K562 (cell line): Measurements from ENCODE around the gene MYG1. TPM values are rescaled to one million over a fixed set of nuclear protein-coding genes. Genes with fewer than 3 reads are reported as not detected.
A peak's percentile ranks its signal among the peaks of the same experiment; 100 is the strongest.

Experiments used
- ATAC-seq: fragments of 200-7000 bp; cut with Tn5 transposase; 3 replicates; pipeline ENCODE4 v1.9.1; 2020; ENCODE audit warnings: moderate library complexity
- BruUV-seq: library from RNA; stranded (reverse); fragments of 400-500 nt; replicated peaks from 2 replicates; lab custom pipeline; 2021; lab: Mats Ljungman, UMichigan
- CTCF ChIA-PET: fragments of 300-600 bp; formaldehyde crosslinking; extraction: SDS; loops from one replicate; lab custom pipeline; 2021; ENCODE audit warnings: low intra/inter-chr PET ratio; lab: Yijun Ruan, JAX
- POLR2A ChIA-PET: fragments of 300-600, 350-650 bp; sonication (Branson Sonifier 250); formaldehyde crosslinking; extraction: SDS; loops from one replicate; lab custom pipeline; 2021; ENCODE audit warnings: antibody characterized with exemption, inconsistent platforms; lab: Yijun Ruan, JAX
- DNase-seq, 4 experiments: peaks; one replicate each; pipeline versions ENCODE4 v3.0.0 to v3.0.0-alpha.2; 2011 to 2018; ENCODE audit warnings: low spot score in 3 of 4, mixed read lengths in 3 of 4; ENCODE audit errors: extremely low read depth in 1 of 4
- FAIRE-seq: peaks from 2 replicates; lab custom pipeline; 2011; peaks lifted over from hg19 to GRCh38; lab: Jason Lieb, UNC
- H2AFZ ChIP-seq: 2 replicates; pipeline ENCODE4 v1.6.0; 2011; ENCODE audit warnings: low read depth, low read length, control low read depth, inconsistent platforms
- H3K27ac ChIP-seq: fragments of 200-600 bp; 3 replicates; pipeline ENCODE4 v1.8.0; 2011; ENCODE audit warnings: low read depth, mild to moderate bottlenecking, control low read depth, inconsistent platforms, low read length, moderate library complexity, mixed read lengths; ENCODE audit errors: extremely low read depth
- H3K27me3 ChIP-seq, 2 experiments: fragments of 300-600 bp in 1 of 2; 2 replicates in 1 of 2; 3 replicates in 1 of 2; pipeline versions ENCODE4 v1.6.0 to v1.8.0; 2011; ENCODE audit warnings: inconsistent platforms in 2 of 2, low read length in 2 of 2, mild to moderate bottlenecking in 1 of 2, mixed read lengths in 1 of 2, moderate library complexity in 1 of 2; ENCODE audit not compliant: control insufficient read depth in 2 of 2, insufficient read depth in 2 of 2
- H3K36me3 ChIP-seq: fragments of 300-600 bp; 3 replicates; pipeline ENCODE4 v1.8.0; 2011; ENCODE audit warnings: mild to moderate bottlenecking, low read length, inconsistent platforms; ENCODE audit not compliant: control insufficient read depth, insufficient read depth
- H3K4me1 ChIP-seq, 2 experiments: fragments of 200-600 bp in 1 of 2; replicated peaks in 1 of 2; 2 replicates in 1 of 2; 3 replicates in 1 of 2; pipeline versions ENCODE4 v1.5.1 to v1.8.0; 2011; ENCODE audit warnings: inconsistent platforms in 2 of 2, low read length in 2 of 2, mild to moderate bottlenecking in 1 of 2, mixed read lengths in 1 of 2, moderate library complexity in 1 of 2; ENCODE audit not compliant: control insufficient read depth in 2 of 2, insufficient read depth in 2 of 2
- H3K4me2 ChIP-seq: 2 replicates; pipeline ENCODE4 v1.6.1; 2011; ENCODE audit warnings: low read length, control low read depth, inconsistent platforms, mixed read lengths; ENCODE audit not compliant: insufficient read depth
- H3K4me3 ChIP-seq: fragments of 200-600 bp; sonication (generic), shearing (Covaris generic); 2 replicates; pipeline ENCODE4 v1.5.1; 2016; ENCODE audit warnings: control low read depth, inconsistent platforms
- H3K79me2 ChIP-seq: fragments of 200-600 bp; 3 replicates; pipeline ENCODE4 v1.8.0; 2011; ENCODE audit warnings: low read length, inconsistent platforms; ENCODE audit not compliant: control insufficient read depth, insufficient read depth
- H3K9ac ChIP-seq, 2 experiments: 2 replicates each; pipeline versions ENCODE4 v1.6.0 to v1.6.1; 2011; ENCODE audit warnings: low read depth in 2 of 2, low read length in 2 of 2, control low read depth in 1 of 2, inconsistent platforms in 1 of 2, mild to moderate bottlenecking in 1 of 2, mixed read lengths in 1 of 2; ENCODE audit not compliant: insufficient read depth in 1 of 2
- H3K9me1 ChIP-seq: one replicate; pipeline ENCODE4 v1.6.0; 2011; ENCODE audit warnings: inconsistent platforms, mild to moderate bottlenecking, low read length, moderate library complexity; ENCODE audit not compliant: control insufficient read depth, insufficient read depth
- H3K9me3 ChIP-seq: replicated peaks from 2 replicates; pipeline ENCODE4 v1.5.1; 2011; ENCODE audit warnings: low read depth, low read length, inconsistent platforms; ENCODE audit not compliant: control insufficient read depth, insufficient read depth
- H4K20me1 ChIP-seq: replicated peaks from 2 replicates; pipeline ENCODE4 v1.6.1; 2011; ENCODE audit warnings: low read length, inconsistent platforms, mixed read lengths; ENCODE audit not compliant: control insufficient read depth, insufficient read depth
- BCOR ChIP-seq: fragments of 450-650 bp; IDR thresholded peaks from 2 replicates; pipeline ENCODE4 v1.6.1; 2016
- BRCA1 ChIP-seq, 2 experiments: fragments of 450-650 bp in 1 of 2; sonication (generic) in 1 of 2; formaldehyde crosslinking in 1 of 2; IDR thresholded peaks; 2 replicates each; pipeline versions ENCODE4 v1.5.0 to v1.6.1; 2017 to 2020; ENCODE audit warnings: mild to moderate bottlenecking in 1 of 2, missing genetic modification reagents in 1 of 2
- CC2D1A ChIP-seq: fragments of 450-650 bp; IDR thresholded peaks from 2 replicates; pipeline ENCODE4 v1.6.1; 2017; ENCODE audit warnings: mild to moderate bottlenecking
- CHD2 ChIP-seq: IDR thresholded peaks from 2 replicates; pipeline ENCODE4 v1.6.1; 2011; ENCODE audit warnings: low read depth, low read length
- EGR1 ChIP-seq: fragments of 450-650 bp; conservative IDR thresholded peaks from 2 replicates; pipeline ENCODE4 v1.6.1; 2017; ENCODE audit warnings: mild to moderate bottlenecking
- ELF1 ChIP-seq: fragments of 200-800 bp; sonication (Bioruptor generic); IDR thresholded peaks from 2 replicates; pipeline ENCODE4 v1.6.1; 2016; ENCODE audit warnings: missing genetic modification characterization, missing compliant biosample characterization
- FOXP1 ChIP-seq: sonication (generic); formaldehyde crosslinking; IDR thresholded peaks from 2 replicates; pipeline ENCODE4 v1.8.0; 2022; ENCODE audit warnings: mild to moderate bottlenecking, missing genetic modification reagents
- GTF2E2 ChIP-seq: fragments of 200-800 bp; sonication (Bioruptor generic); IDR thresholded peaks from 2 replicates; pipeline ENCODE4 v1.6.1; 2016; ENCODE audit warnings: missing genetic modification characterization, missing compliant biosample characterization
- HCFC1 ChIP-seq: IDR thresholded peaks from 2 replicates; pipeline ENCODE4 v1.6.1; 2012; ENCODE audit warnings: low read depth, low read length, improper control_type of control experiment
- HNRNPL ChIP-seq: fragments of 200-400 bp; formaldehyde crosslinking; IDR thresholded peaks from 2 replicates; pipeline ENCODE4 v1.6.1; 2017; ENCODE audit warnings: low read depth, mild to moderate bottlenecking, low read length
- IFI16 ChIP-seq: fragments of 250-450 bp; sonication (Bioruptor Pico); IDR thresholded peaks from 2 replicates; pipeline ENCODE4 v2.1.2; 2022; ENCODE audit warnings: mild to moderate bottlenecking, inconsistent platforms
- MECOM ChIP-seq: fragments of 250-450 bp; sonication (Bioruptor Pico); IDR thresholded peaks from 2 replicates; pipeline ENCODE4 v1.8.0; 2022; ENCODE audit warnings: inconsistent platforms
- PHF21A ChIP-seq: fragments of 450-650 bp; IDR thresholded peaks from 2 replicates; pipeline ENCODE4 v1.6.1; 2017; ENCODE audit warnings: low read depth, borderline replicate concordance
- PURB ChIP-seq: sonication (generic); formaldehyde crosslinking; IDR thresholded peaks from 2 replicates; pipeline ENCODE4 v1.9.0; 2021; ENCODE audit warnings: low read depth, mild to moderate bottlenecking, missing genetic modification reagents
- STAG1 ChIP-seq: sonication (generic); formaldehyde crosslinking; IDR thresholded peaks from 2 replicates; pipeline ENCODE4 v1.5.0; 2020; ENCODE audit warnings: missing genetic modification reagents, borderline replicate concordance
- ZFPM2 ChIP-seq: fragments of 250-450 bp; sonication (Bioruptor Pico); IDR thresholded peaks from 2 replicates; pipeline ENCODE4 v1.5.1; 2022; ENCODE audit warnings: mild to moderate bottlenecking
- ZNF584 ChIP-seq: fragments of 200-800 bp; sonication (Bioruptor generic); IDR thresholded peaks from 2 replicates; pipeline ENCODE4 v1.6.1; 2016; ENCODE audit warnings: low read depth, mild to moderate bottlenecking, missing genetic modification characterization, missing compliant biosample characterization
- ZNF740 ChIP-seq, 3 experiments: fragments of 200-800 bp in 1 of 3; sonication (Bioruptor generic) in 1 of 3; sonication (generic) in 1 of 3; formaldehyde crosslinking in 1 of 3; IDR thresholded peaks; 2 replicates each; pipeline versions ENCODE4 v1.6.1 to v1.8.0; 2016 to 2022; ENCODE audit warnings: mild to moderate bottlenecking in 2 of 3, missing compliant biosample characterization in 2 of 3, missing genetic modification characterization in 2 of 3, missing genetic modification reagents in 1 of 3
- ZNF764 ChIP-seq: fragments of 250-450 bp; sonication (Bioruptor Pico); IDR thresholded peaks from 2 replicates; pipeline ENCODE4 v1.4.0; 2020; ENCODE audit warnings: low read depth, mild to moderate bottlenecking, moderate library complexity
- ZNF766 ChIP-seq: fragments of 200-800 bp; sonication (Bioruptor generic); conservative IDR thresholded peaks from 2 replicates; pipeline ENCODE4 v1.6.1; 2016; ENCODE audit warnings: missing genetic modification characterization, missing compliant biosample characterization
- WGBS: fragments of 100-300 bp; shearing (Covaris generic); methylation state at CpG from one replicate; pipeline ENCODE4 v1.1.6; 2016; ENCODE audit warnings: low coverage, mixed read lengths; ENCODE audit not compliant: insufficient coverage; ENCODE audit errors: missing lambda C conversion rate; 5-methylcytosine and 5-hydroxymethylcytosine counted together
- in situ Hi-C: fragments of 300-500 bp; cut with MboI; formaldehyde crosslinking; loops from 4 replicates; pipeline ENCODE4 v1.15.0; 2018; ENCODE audit warnings: inconsistent platforms, mixed read lengths
- intact Hi-C: fragments of 100-400 bp; cut with micrococcal nuclease; formaldehyde crosslinking; loops from 2 replicates; pipeline ENCODE4 v1.14.2; 2022
- polyA plus RNA-seq, 8 experiments: library from polyadenylated mRNA; depleted of rRNA in 4 of 8; stranded (reverse) in 5 of 8; unstranded in 3 of 8; fragments of >200 nt; fragmentation: Nextera tagmentation in 2 of 8; fragmentation: Illumina TruSeq in 1 of 8; extraction: Ambion mirVana in 2 of 8; extraction: Trizol in 1 of 8; gene quantifications; 2 replicates each; pipeline versions ENCODE4 v1.2.1 to v1.2.3, GENCODE V29; 2011 to 2014; ENCODE audit warnings: inconsistent platforms in 1 of 8, missing spikeins in 1 of 8
- total RNA-seq, 7 experiments: library from RNA; depleted of rRNA in 6 of 7; stranded (reverse); fragments of >200 nt in 6 of 7; fragmentation: Illumina TruSeq in 2 of 7; extraction: Trizol in 2 of 7; gene quantifications; 2 replicates each; pipeline versions ENCODE4 v1.2.1 to v1.2.3, GENCODE V29; 2011 to 2021; ENCODE audit warnings: low replicate concordance in 1 of 7
- TF ChIP-seq, protein P1 (sequence below): sonication (generic); formaldehyde crosslinking; IDR thresholded peaks from 2 replicates; pipeline ENCODE4 v1.8.1; 2023; ENCODE audit warnings: mild to moderate bottlenecking, missing genetic modification reagents

Gene MYG1
- total and polyA plus RNA-seq, 9 of the 15 experiments (the other 6 are each of a cell fraction or from before 2014, with no cell fraction given) = 0.45 to 5.6 (median 2.1) TPM

- BruUV-seq = no TSS peak
- H3K27ac ChIP-seq = peak overlapping the region; percentile 85
- H3K4me2 ChIP-seq = peak overlapping the region; percentile 97; the same call in 1 of the 2 replicates
Observed at GRCh38 chr12:53325511-53326061, 26.1 kb downstream of the MYG1 start.

More at GRCh38 chr12:53325511-53326061, 26.1 kb downstream of the MYG1 start:
- Histone ChIP-seq H3K9me1 (no peaks in the 10 kb centered on the region), H3K9me3 (no peaks in the 10 kb centered on the region), H3K4me1 (peaks cover 26 to 55% of the 10 kb centered on the region in 2 experiments), H3K9ac (peak overlapping the region; percentile 79 to 95), H3K4me3 (peak overlapping the region; percentile 51), H2AFZ (peak overlapping the region; percentile 98), H3K79me2 (peaks cover 5% of the 10 kb centered on the region; the same call in 2 of the 3 replicates), H3K27me3 (no peaks in the 10 kb centered on the region), H3K36me3 (no peaks in the 10 kb centered on the region), H4K20me1 (no peaks in the 10 kb centered on the region)
- 86% methylated on average over 15 of the region's 50 CpGs for WGBS
- in situ Hi-C loops (loop anchor here (10.0 kb wide), 1 partner anchor 179 kb away; the partner anchor contains the start of genes NPFF and TARBP2), intact Hi-C loops (loop anchor here (1.0 to 10.0 kb wide), 2 partner anchors 99 to 176 kb away; partner anchors contain the start of genes AMHR2 and TARBP2)
- no peak for FAIRE-seq
- CTCF ChIA-PET = interaction anchor here (0.6 to 2.6 kb wide), 4 partner anchors 16 to 183 kb away, joined by 3 to 20 read pairs (median 4); no protein-coding TSS in a partner anchor
- POLR2A ChIA-PET = interaction anchor here (0.6 to 3.1 kb wide), 8 partner anchors 9 to 176 kb away, joined by 3 to 15 read pairs (median 5); partner anchors contain the start of gene TARBP2
- no peak for TF ChIP-seq ZNF584 (CRISPR knock-in tag)
- no peak for TF ChIP-seq GTF2E2 (tag)
- TF ChIP-seq BRCA1 (IDR thresholded peaks at IDR 0.05) = no peak
- TF ChIP-seq BRCA1 (CRISPR knock-in tag; IDR thresholded peaks at IDR 0.05) = 0 out of 2 replicates have a peak, but pooled peaks have one; percentile 24
- TF ChIP-seq PHF21A = no peak
- TF ChIP-seq, protein P1, sequence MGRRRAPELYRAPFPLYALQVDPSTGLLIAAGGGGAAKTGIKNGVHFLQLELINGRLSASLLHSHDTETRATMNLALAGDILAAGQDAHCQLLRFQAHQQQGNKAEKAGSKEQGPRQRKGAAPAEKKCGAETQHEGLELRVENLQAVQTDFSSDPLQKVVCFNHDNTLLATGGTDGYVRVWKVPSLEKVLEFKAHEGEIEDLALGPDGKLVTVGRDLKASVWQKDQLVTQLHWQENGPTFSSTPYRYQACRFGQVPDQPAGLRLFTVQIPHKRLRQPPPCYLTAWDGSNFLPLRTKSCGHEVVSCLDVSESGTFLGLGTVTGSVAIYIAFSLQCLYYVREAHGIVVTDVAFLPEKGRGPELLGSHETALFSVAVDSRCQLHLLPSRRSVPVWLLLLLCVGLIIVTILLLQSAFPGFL (CRISPR knock-in tag) = no peak
- no peak for TF ChIP-seq FOXP1 (CRISPR knock-in tag)
- no peak for TF ChIP-seq MECOM (CRISPR knock-in tag)
- no peak for TF ChIP-seq ZNF740 (CRISPR knock-in tag; IDR thresholded peaks at IDR 0.05)
- no peak for TF ChIP-seq ZNF740 (tag; IDR thresholded peaks at IDR 0.05)
- TF ChIP-seq CC2D1A = no peak
- TF ChIP-seq BCOR = no peak
- TF ChIP-seq ELF1 = no peak
- 0 out of 2 replicates have a peak, but pooled peaks have one; percentile 6 for TF ChIP-seq EGR1
- TF ChIP-seq STAG1 = 0 out of 2 replicates have a peak, but pooled peaks have one; percentile 22
- TF ChIP-seq ZNF764 (CRISPR knock-in tag) = no peak
- TF ChIP-seq IFI16 (CRISPR knock-in tag) = no peak
- TF ChIP-seq HNRNPL = no peak
- TF ChIP-seq ZNF766 (CRISPR knock-in tag) = no peak
- no peak for TF ChIP-seq PURB (CRISPR knock-in tag)
- TF ChIP-seq HCFC1 = no peak
- no peak for TF ChIP-seq ZFPM2 (CRISPR knock-in tag)
- TF ChIP-seq CHD2 = no peak
- ATAC-seq = no peak
- DNase-seq = no peak
